GM11168 (cell line): Measurements from ENCODE around the gene KCNJ5.
"Not testable (repeated sequence)": the region's sequence is repeated elsewhere in the genome, so short reads cannot be mapped to it uniquely, and the experiment has no call there.

Experiments used
- in situ Hi-C: fragments of 300-500 bp; cut with MboI; formaldehyde crosslinking; loops from one replicate; pipeline ENCODE4 v1.12.0; 2022; ENCODE audit warnings: low sequenced_read_pairs; ENCODE audit not compliant: unreplicated experiment

Gene KCNJ5

DNA sequence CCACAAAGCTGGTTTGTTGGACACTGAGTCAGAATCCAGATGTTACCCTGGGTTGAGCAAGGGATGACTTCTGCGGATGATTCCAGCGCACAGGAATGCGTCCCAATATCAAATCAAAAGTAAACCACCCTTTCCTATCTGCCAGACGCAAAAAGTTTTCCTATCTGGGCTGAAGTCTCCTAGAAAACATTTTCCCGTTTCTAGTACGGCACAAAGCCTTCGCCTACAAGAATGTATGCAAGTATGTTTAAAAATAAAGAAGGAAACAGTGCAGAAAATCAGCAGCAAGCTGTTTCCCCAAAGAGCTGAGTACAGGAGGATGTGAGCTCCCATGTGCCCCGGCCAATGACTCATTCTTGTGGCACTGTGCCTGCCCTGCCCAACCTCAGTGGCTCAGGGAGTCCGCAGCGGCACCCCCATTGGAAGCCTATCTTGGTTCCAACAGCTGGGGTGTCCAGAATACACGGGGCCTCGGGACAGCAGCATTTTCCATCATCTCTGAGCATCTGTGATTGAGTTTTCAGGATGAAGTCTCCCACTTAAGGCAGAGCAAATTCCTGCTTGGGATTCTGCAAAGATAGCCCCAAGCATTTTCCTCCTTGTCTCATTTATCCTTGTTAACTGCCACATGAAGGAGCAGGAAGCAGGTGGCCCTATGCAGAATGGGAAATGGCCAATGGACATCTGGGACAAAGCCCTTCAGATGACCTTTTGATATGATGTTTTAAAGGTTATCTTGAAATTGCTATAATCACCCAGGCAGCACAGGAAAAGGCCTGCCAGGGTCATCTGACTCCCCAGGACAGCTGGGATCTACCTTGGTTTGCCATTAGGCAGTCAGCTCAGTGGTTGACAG is 17.5 kb downstream of the KCNJ5 start:
- in situ Hi-C loops: no loop called here

DNA sequence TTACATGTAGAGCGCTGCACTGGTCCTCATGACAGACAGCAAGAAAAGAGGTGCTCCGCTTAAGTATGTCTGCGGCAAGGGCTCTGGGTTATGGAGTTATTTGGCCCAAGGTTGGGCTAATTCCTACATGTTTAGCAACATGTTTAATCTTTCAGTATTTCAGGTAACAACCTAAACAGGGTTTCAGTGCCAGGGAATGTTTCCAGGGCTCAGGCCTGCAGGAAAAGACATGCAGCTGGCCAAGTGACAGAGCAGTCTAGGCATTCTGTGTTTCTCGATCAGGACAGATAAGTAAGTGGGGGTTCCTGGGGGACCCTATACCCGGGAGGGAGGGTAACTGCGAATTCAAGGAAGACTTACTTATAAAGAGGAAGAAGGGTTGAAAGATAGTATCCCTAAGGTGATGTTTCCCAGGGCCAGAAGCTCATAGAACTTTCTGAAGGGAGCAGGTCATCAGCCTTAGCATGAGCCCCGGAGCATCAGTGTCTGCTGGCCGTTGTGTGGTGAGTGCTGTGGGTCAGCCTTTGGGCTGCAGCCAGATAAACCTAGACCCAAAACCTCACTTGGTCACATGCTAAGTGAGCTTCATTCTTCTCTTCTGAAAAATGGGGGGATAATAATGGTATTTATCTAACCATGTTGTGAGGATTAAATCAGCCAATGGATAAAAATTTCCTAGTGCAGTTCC is 18.4 kb downstream of the KCNJ5 start:
- in situ Hi-C loops: no loop called here

DNA sequence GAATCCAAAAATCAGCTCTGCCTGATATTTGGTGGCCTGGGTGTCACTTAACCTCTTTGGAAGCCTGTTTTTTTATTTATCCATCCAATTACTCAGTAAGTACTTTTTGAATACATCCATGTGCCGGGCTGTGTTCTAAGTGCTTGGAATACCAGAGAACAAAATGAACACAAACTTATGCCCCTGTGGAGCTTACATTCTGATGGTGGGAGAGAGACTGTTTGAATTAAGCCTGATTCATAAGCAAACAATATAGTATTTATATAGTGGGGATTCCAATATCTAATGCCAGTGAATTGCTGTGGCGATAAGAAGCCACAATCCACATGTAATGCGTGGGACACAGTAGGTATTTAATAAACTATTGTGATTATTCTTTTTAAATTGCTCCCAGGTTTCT is 19.4 kb downstream of the KCNJ5 start:
- in situ Hi-C loops: no loop called here

DNA sequence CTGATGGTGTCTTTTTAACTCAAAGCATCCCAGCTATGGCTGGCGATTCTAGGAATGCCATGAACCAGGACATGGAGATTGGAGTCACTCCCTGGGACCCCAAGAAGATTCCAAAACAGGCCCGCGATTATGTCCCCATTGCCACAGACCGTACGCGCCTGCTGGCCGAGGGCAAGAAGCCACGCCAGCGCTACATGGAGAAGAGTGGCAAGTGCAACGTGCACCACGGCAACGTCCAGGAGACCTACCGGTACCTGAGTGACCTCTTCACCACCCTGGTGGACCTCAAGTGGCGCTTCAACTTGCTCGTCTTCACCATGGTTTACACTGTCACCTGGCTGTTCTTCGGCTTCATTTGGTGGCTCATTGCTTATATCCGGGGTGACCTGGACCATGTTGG is 20.1 kb downstream of the KCNJ5 start:
- in situ Hi-C loops: no loop called here

DNA sequence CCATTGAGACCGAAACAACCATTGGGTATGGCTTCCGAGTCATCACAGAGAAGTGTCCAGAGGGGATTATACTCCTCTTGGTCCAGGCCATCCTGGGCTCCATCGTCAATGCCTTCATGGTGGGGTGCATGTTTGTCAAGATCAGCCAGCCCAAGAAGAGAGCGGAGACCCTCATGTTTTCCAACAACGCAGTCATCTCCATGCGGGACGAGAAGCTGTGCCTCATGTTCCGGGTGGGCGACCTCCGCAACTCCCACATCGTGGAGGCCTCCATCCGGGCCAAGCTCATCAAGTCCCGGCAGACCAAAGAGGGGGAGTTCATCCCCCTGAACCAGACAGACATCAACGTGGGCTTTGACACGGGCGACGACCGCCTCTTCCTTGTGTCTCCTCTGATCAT is 20.5 kb downstream of the KCNJ5 start:
- in situ Hi-C loops: no loop called here

DNA sequence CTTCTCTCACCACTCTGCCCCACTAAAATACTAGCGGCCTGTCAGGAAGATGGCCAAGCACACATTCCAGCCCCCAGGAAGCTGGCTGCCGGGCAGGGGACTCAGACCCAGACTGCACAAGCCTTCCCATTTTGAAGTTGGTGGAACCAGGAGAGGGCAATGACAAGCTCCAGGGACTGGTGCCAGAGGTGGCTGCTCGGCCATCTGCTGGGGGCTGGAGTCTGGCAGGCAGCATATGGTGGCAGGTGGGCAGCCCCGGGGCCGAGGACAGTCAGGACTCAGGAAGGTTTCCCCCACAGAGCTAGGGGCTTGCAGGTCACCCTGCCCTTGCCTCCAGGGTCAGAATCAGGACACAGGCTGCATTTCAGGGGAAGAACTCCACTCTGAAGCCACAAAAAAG is 22.6 kb downstream of the KCNJ5 start:
- in situ Hi-C loops: no loop called here

DNA sequence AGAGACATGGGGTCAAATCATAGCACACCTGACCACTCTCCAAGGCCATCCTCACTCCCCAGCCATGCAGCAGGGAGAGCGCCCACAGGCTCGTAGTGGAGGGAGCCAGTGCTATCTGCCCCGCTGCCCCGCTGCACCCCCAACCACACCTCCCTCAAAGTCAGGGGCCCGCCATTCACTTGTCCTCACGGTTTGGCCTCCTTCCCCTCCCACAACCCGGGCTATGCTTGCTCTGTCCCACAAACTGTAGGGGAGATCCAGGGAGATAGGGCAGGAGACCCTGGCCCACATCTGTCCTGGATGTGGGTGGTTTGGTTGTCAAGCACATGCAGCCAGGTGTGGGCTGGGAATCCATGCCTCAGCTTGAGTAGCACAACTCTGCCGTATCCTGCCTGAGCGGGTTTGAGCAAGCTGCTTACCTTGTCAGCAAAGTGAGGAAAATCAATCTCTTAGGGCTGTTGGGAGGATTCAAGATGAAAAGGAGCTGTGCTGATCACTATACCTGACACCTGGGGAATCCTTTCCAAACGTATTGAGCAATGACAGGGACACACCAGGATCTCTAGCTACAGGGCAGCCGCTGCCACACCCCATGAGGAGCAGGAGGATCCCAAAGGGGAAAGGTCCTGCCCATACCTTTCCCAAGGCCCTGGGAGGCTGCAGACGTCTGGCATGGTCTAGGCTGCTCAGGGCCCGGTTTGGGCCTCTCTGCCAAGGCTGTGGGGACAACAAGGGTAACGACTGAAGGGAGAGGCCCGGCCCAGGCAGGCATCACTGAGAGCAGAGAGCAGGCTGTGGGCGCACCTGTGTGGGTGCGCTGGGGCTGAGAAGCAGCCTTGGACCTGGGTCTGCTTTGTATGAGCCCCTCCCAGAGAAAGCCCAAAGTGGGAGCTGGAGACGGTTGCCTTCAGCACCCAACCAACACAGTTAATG is 23.3 kb downstream of the KCNJ5 start:
- in situ Hi-C loops: no loop called here

DNA sequence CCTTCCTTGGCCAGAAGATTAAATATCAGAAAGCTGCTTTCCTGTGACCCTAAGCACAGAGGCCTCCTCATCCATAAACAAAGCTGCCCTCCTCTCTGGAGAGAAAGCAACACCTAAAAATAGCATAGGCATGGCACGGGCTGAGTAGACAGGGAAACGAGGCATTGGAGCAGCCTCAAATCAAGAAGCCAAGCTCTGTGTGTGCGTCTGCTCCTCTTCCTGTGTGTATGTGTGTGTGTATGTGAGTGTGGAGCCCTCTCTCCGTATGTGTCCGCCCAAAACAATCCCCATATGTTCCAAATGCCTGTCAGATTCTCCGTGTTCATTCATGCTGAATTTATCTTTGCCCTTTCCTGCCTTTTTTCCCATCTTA is 24.0 kb downstream of the KCNJ5 start:
- in situ Hi-C loops: no loop called here

DNA sequence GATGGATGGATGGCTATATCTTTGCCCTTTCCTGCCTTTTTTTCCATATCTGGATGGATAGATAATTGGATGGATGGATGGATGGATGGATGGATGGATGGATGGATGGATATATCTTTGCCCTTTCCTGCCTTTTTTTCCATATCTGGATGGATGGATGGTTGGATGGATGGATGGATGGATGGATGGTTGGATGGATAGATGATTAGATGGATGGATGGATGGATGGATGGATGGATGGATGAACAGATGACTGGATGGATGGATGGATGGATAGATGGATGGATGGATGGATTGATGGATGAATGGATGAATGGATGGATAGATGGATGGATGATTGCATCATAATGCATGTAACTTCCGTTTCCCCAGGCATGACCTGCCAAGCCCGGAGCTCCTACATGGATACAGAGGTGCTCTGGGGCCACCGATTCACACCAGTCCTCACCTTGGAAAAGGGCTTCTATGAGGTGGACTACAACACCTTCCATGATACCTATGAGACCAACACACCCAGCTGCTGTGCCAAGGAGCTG is 24.9 kb downstream of the KCNJ5 start:
- in situ Hi-C loops: no loop called here

DNA sequence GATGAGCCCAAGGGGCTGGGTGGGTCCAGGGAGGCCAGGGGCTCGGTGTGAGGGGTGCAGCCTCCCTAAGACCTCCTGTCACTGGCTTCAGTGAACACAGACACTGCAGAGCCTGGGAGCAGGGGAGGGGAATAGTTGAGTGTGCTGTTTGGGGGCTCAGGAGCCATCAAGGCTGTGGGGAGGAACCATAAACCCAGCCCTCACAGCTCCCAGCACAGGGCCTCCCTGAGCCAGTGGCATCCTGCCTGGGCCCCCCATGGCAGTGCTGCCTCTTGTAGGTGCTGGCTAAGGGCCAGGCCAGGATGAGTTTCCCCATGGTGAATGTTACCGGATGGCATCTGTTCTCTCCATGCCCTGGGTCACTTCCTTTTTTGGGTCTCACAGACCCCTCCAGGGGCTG is 25.5 kb downstream of the KCNJ5 start:
- in situ Hi-C loops: no loop called here

DNA sequence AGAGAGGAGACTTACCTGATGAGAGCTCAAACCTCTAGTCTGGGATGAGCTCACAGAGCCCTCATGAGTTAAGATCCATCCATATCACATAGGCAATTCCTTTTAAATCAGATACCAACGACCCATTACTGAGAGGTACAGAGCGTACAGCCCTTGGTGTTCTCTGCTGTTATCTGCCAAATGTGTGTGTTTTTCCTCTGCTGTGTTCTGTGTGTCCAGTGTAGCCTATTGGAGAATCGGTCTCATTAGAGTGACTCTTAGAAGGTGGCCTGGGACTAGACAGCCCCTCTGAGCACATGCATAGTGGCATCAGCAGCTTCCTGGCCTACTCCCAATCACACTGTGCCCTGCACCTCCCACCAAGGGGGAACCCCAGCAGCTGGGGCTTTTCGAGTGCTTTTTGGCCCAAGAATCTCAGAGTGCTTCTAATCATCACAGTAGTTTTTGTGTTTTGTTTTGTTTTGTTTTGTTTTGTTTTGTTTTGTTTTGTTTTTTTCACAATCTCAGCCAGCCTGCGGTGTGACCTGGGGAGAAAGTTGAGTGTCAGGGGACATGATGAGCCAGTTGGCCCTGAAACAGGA is 26.1 kb downstream of the KCNJ5 start:
- in situ Hi-C loops: no loop called here

DNA sequence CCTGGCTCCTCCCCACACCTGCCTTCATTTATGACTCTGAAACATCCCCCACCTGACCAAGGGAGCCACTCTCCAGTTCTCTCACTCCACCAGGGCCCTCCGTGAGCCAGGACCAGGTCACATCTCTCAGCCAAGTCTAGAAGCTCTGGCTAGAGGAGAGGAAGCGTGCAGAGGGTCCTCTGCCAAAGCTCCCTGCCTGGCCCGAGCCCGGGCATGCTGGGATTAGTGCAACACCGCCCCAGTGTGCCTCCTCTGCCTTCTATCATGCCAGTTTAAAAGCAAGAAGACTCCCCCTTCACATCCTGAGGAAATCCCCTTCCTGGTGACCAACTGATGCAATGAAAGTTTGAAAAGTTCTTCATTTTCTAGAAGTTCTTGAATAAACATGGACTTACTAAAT is 28.1 kb downstream of the KCNJ5 start:
- in situ Hi-C loops: no loop called here

DNA sequence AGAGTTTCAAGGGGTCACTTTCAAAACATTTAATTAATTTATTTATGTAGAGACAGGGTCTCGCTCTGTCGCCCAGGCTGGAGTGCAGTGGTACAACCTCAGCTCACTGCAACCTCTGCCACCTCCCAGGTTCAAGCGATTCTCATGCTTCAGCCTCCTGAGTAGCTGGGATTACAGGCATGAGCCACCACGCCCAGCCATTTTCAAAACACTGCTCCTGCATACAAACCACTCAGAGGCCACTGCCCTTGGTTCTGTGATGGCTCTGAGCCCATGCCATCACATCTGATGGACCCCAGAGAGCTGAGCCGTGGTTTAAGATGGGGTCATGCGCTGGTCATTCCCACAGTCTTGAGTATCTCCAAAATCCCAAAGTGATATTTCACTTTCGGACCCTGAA is 28.5 kb downstream of the KCNJ5 start:
- in situ Hi-C loops: not testable (repeated sequence)

DNA sequence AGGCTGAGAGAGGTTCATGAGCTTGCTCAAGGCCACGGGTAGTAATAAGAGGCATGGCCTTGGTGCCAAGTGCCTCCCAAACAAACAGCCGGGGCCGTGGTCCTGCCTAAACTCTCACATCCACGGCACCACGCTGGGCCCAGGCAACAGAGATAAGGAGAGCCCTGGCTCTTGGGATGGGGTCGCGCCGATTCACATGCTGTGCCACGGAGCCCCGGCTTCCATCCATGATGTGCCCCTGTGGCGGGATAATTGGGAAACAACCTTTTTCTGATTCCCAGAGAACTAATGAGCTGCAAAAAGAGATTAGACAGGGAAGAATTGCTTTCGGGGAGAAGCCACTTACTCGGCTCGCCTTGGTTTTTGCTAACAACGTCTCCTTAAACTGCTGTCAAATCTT is 29.5 kb downstream of the KCNJ5 start:
- in situ Hi-C loops: no loop called here

DNA sequence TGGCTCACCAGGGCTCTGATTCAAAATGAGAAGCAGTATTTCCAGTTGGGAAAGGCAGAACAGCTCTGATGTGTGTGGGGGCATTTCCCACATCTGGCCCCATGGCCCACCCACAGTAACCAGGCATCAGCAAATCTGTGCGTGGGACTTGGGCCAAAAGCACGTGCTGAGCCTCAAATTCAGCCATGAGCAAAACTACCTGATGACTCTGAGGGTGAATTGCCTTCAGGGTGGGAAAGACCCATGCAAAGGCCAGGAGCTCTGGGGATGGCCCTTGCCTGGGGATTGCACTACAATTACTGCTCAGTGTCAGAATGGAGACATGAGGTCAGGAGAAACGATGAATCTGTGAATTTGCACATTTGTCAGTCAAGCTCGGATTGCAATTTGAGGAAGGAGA is 30.6 kb downstream of the KCNJ5 start:
- in situ Hi-C loops: no loop called here

DNA sequence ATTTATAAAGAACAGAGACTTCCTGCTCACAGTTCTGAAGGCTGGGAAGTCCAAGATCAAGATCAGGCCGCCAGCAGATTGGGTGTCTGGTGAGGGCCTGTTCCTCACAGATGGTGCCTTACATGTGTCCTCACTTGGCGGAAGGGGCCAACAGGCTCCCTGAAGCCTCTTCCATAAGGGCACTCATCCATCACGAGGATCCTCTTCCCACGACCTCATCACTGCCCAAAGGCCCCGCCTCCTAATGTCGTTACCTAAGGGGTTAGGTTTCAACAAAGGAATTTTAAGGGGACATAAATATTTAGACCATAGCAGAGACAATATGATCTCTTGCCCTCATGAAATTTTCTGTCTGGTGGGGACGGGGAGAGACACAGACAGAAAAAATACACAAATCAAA is 32.9 kb downstream of the KCNJ5 start:
- in situ Hi-C loops: no loop called here

DNA sequence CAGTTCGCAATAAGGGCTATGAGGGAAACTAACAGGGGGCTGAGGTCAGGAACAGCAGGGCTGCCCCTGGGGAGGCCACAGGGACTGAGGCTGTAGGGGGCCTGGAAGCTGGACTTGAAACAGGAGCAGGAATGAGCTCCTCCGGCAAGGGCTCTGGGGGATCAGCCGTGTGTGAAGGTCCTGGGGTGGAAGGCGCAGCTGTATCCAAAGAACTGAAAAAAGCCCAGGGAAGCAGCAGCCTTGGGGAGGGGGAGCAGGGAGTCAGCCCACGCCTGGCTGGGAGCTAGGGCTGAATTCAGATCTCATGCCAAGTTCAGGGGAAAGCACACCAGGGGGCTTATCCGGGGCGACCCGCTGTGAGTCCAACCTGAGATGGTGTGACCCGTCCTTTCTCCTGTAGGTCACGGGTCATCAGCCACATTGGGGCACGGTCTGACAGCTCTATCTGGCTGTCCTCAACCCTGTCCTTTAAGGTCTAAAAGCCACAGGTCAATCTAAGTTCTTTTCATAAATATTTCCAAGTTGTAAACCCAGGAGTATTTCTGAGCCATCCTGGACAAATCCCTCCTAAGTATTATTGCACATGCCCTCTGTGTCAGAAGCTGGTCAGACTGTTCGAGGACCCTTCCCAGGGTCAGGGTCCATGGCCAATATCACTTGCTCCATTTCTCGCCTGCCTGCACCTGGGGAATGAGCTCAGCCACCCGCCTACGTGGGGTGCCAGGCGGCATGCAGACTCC is 33.5 kb downstream of the KCNJ5 start:
- in situ Hi-C loops: no loop called here

DNA sequence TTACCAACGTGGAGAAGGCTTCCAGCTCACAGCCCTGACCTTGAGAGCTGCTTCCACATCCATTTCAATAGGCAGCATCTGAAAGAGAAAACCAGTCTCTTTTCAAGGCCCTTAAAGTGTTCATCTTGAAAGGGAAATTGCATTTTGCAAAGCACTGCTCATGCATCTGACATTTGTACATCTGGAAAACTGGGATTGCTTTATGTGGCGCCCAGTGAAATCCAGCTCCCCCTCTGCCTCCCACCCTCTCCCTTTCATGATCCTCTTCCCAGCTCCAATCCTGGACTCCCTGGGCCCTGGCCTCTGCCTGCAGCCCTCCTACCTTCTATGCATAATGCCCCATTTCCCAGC is 34.1 kb downstream of the KCNJ5 start:
- in situ Hi-C loops: no loop called here

DNA sequence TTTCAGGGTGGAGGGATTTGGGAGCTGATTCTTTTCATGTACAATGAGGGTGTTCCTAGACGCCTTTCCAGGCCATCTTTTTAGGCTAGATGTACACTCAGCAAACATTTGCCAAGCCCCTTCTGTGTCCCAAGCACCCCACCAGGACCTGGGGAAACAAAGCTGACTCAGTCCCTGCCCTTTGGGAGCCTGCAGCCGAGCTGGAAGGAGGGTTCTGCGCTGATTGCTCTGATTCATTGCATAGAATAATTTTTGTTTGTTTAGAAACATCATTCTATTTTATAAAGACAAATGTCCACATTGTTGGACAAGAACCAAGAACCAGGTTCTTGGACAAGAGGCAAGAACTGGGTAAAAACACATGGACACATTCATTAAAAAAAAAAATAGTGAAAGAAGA is 34.8 kb downstream of the KCNJ5 start:
- in situ Hi-C loops: no loop called here
